ENCODE results near the gene SH3BP1.
"Not testable (repeated sequence)": the region's sequence is repeated elsewhere in the genome, so short reads cannot be mapped to it uniquely, and the experiment has no call there.

The SH3BP1 gene

GRCh38 chr22:37650463-37651136 is 11.1 kb downstream of the SH3BP1 start:
- Histone ChIP-seq H3K4me3 (no peak overlapping the region), H3K27ac (no peak overlapping the region)

GRCh38 chr22:37654563-37655251 is 15.2 kb downstream of the SH3BP1 start:
- Histone ChIP-seq H3K27ac (peak overlapping the region in 1 of 21 experiments; percentile 27), H3K4me3 (no peak overlapping the region)

- H3K27ac ChIP-seq: peak overlapping the region in 2 of 21 experiments; percentile 27 to 28
- H3K4me3 ChIP-seq: no peak overlapping the region
Observed at GRCh38 chr22:37655252-37655563, 15.7 kb downstream of the SH3BP1 start.

DNA sequence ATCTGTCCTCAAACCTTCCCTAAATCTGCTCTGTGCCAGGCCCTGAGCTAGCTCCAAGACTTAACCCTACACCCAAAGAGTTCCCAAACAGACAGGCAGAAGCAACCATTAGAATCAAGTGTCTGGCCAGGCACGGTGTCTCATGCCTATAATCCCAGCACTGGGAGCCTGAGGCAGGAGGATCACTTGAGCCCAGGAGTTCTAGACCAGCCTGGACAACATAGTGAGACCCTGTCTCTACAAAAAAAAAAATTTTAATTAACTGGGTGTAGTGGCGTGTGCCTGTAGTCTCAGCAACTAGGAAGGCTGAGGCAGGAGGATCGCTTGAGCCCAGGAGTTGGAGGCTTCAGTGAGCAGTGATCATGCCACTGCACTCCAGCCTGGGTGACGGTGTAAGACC is 17.1 kb downstream of the SH3BP1 start:
- H3K27ac ChIP-seq: peak overlapping the region in 1 of 21 experiments; percentile 28
- not testable (repeated sequence) for H3K4me3 ChIP-seq

- Histone ChIP-seq H3K4me3 (peak overlapping the region; percentile 17 to 71 (median 45)), H3K27ac (peak overlapping the region in 19 of 21 experiments; percentile 7 to 81 (median 50))
Observed at GRCh38 chr22:37657590-37658132, 18.2 kb downstream of the SH3BP1 start.

GRCh38 chr22:37658133-37659065 is 18.9 kb downstream of the SH3BP1 start, which contains the start of gene PDXP:
Gene PDXP, plus strand, starts transcription at chr22:37658723. Its CDS starts 60 bp downstream, at chr22:37658783.
- peak within 1 kb of the TSS in 19 of 21 experiments; percentile 19 to 81 (median 60) for H3K27ac ChIP-seq
- H3K4me3 ChIP-seq: peak within 1 kb of the TSS; percentile 32 to 71 (median 46)

DNA sequence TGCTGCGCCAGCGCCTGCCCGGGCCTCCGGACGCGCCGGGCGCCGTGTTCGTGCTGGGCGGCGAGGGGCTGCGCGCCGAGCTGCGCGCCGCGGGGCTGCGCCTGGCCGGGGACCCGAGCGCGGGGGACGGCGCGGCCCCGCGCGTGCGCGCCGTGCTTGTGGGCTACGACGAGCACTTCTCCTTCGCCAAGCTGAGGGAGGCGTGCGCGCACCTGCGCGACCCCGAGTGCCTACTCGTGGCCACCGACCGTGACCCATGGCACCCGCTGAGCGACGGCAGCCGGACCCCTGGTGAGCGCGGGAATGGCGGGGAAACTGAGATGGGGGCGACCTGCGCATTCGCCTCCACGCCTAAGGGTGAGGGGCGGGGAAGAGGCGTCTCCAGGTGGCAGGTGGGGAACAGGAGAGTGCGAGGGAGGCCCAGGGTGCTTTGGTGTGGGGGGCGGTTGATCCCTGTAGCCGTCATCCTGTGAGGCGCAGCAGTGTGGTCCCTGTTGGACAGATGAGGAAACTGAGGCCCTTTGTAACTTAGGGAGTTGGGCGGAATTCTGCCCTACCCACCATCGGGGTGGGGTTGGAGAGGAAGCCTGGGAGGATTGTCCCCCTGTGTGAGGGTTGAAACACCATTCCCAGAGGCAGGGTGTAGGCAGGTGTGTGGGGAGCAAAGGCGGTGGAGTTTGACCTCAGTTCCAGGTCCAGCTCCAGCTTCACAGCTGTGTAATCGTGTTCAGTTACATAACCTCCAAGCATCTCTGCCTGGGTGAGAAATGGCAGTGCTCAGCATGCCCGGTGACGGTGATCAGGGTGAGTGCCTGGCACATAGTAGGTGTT is 19.8 kb downstream of the SH3BP1 start:
- H3K4me3 ChIP-seq: peak overlapping the region; percentile 32 to 71 (median 46)
- H3K27ac ChIP-seq: peak overlapping the region in 9 of 21 experiments; percentile 44 to 81 (median 61)

DNA sequence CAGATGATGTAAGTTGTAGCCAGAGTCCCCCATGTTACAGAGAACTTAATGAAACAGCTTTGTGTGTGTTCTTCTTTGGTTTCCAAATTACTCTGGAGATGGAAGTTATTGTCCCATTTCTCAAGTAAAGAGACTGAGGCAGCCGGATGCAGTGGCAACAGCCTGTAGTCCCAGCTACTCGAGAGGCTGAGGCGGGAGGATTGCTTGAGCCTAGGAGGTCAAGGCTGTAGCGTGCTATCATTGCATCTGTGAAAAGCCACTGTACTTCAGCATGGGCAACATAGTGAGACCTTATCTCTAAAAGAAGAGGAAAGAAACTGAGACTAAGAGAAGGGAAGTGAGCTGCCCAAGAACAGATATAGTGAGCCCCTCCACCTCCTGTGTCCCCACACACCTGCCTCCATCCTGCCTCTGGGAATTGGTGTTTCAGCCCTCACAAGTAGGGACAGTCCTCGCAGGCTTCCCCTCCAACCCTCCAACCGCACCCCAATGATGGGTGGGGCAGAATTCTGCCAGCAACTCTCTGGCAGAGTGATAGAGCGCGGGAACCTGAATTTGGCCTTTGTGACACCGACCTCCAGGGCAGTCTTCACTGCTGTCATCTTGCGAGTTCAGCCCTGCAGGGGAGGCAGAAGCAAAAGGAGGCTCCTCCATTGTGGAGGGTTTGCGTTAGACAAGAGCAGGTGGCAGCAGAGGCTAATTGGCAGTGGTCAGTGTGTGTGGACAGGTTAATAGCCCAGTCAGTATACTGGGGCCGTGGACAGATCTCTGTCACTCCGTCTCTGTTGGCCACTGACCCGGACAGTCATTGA is 20.6 kb downstream of the SH3BP1 start:
- Histone ChIP-seq H3K4me3 (peak overlapping the region in 4 of 7 experiments; percentile 41 to 71 (median 56)), H3K27ac (peak overlapping the region in 7 of 21 experiments; percentile 2 to 58 (median 23))

GRCh38 chr22:37660709-37661045 is 21.2 kb downstream of the SH3BP1 start:
- Histone ChIP-seq H3K27ac (peak overlapping the region in 9 of 21 experiments; percentile 2 to 58 (median 13)), H3K4me3 (no peak overlapping the region)

DNA sequence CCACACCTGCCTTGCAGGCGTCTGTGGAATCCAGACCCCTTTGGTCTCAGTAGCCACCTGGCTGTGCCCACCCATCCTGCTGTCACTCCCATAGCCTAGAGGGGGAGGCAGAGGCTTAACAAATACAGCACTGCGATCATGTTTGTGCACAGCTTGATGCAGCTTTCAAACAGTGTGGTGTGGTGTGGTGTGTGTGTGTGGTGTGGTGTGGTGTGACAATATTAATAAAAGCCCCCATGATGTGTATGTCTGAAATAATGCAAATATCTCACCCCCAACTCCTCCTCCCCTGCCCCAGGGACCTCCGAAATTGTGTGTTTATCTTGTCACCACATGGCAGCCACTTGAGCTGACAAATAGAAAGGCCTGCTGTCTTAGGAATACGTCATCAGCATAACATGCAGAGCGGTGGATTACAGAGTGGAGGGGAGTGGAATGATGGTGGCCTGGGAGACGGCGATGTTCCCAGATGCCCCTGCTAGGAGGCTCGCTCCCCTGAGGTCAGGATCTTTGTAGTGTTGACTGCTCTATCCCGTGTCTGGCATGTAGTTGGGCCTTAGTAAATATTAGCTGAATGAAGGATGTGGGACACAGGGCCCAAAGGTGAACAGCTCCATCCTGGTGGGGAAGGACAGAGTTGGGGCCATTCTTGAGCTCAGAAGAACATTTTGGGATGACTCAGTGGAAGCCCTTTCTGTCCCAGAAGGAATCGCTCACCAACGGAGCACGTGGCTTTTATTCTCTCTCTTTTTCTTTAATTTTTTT is 21.9 kb downstream of the SH3BP1 start:
- no peak overlapping the region for H3K4me3 ChIP-seq

GRCh38 chr22:37662039-37662438 is 22.6 kb downstream of the SH3BP1 start:
- Histone ChIP-seq H3K4me3 (no peak overlapping the region), H3K27ac (peak overlapping the region in 12 of 21 experiments; percentile 3 to 65 (median 28))

More for the DNA sequence above, 21.9 kb downstream of the SH3BP1 start:
- peak overlapping the region in 11 of 21 experiments; percentile 2 to 67 (median 20) for H3K27ac ChIP-seq

DNA sequence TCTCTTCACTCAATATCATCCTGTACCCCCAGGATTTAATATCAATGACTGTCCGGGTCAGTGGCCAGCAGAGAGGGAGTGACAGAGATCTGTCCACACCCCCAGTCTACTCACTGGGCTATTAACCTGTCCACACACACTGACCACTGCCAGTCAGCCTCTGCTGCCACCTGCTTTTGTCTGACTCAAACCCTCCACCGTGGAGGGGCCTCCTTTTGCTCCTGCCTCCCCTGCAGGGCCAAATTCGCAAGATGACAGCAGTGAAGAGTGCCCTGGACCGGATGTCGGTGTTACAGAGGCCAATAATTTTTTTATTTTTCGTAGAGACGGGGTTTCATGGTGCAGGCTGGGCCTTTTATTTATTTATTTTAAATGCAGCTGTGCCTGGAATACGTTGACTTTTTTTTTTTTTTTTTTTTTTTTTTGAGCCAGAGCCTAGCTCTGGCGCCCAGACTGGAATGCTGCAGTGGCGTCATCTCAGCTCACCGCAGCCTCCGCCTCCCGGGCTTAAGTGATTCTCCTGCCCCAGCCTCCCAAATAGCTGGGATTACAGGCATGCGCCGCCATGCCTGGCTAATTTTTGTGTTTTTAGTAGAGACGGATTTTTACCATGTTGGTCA is 24.2 kb downstream of the SH3BP1 start:
- Histone ChIP-seq H3K27ac (no peak overlapping the region), H3K4me3 (no peak overlapping the region)

GRCh38 chr22:37664249-37665101 is 25.0 kb downstream of the SH3BP1 start:
- Histone ChIP-seq H3K4me3 (no peak overlapping the region), H3K27ac (no peak overlapping the region)

- Histone ChIP-seq H3K27ac (no peak overlapping the region), H3K4me3 (no peak overlapping the region)
Observed at GRCh38 chr22:37665487-37665886, 26.0 kb downstream of the SH3BP1 start.

- Histone ChIP-seq H3K27ac (no peak overlapping the region), H3K4me3 (no peak overlapping the region)
Observed at GRCh38 chr22:37669586-37669985, 30.1 kb downstream of the SH3BP1 start.
